Transverse colon (tissue), 4 donors: ENCODE measurements around the gene UTP25.

Experiments
- POLR2A ChIP-seq: fragments of 450-650 bp; IDR thresholded peaks from one replicate; pipeline ENCODE4 v1.6.1; 2016; ENCODE audit warnings: antibody characterized with exemption, mild to moderate bottlenecking, moderate library complexity
- POLR2AphosphoS5 ChIP-seq, 3 donors: sonication (generic); formaldehyde crosslinking; IDR thresholded peaks; one replicate each; pipeline ENCODE4 v1.6.1; 2016; ENCODE audit warnings: antibody characterized with exemption in 3 of 3
- TF ChIP-seq, protein P1 (sequence below), 5 experiments: fragments of 200-600 bp in 3 of 5; fragments of 450-650 bp in 2 of 5; sonication (generic) in 3 of 5; IDR thresholded peaks; 1 replicate in 2 of 5; 2 replicates in 3 of 5; pipeline ENCODE4 v1.5.1; 2016 to 2017; ENCODE audit warnings: antibody characterized with exemption in 5 of 5, inconsistent platforms in 3 of 5, mild to moderate bottlenecking in 2 of 5, moderate library complexity in 1 of 5

DNA sequence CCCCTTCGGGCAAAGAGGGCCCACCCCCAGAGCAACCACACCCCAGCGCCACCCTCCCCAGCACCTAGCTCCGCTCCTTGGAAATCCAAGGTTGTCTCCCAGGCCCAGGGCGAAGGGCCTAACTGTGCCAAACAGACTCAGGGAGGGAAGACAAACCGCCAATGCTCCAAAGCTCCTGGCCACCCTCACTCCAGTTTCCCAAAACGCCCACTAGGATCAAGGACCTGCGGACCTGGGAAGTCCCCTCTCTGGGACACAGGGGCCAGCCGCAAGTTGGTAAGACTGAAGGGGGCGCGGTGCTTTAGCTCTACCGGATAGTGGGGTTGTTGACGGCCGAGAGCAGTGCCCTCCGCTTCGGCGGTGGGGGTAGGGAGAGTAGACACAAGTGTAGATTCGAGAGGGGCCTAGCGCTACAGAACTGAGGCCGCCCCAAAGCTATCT is 22.4 kb upstream of the UTP25 start:
- TF ChIP-seq, protein P1, sequence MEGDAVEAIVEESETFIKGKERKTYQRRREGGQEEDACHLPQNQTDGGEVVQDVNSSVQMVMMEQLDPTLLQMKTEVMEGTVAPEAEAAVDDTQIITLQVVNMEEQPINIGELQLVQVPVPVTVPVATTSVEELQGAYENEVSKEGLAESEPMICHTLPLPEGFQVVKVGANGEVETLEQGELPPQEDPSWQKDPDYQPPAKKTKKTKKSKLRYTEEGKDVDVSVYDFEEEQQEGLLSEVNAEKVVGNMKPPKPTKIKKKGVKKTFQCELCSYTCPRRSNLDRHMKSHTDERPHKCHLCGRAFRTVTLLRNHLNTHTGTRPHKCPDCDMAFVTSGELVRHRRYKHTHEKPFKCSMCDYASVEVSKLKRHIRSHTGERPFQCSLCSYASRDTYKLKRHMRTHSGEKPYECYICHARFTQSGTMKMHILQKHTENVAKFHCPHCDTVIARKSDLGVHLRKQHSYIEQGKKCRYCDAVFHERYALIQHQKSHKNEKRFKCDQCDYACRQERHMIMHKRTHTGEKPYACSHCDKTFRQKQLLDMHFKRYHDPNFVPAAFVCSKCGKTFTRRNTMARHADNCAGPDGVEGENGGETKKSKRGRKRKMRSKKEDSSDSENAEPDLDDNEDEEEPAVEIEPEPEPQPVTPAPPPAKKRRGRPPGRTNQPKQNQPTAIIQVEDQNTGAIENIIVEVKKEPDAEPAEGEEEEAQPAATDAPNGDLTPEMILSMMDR (IDR thresholded peaks at IDR 0.05) = peak in 1 of 5 experiments; percentile 12
- no peak for TF ChIP-seq POLR2AphosphoS5 (IDR thresholded peaks at IDR 0.05)
- TF ChIP-seq POLR2A = no peak
